GM12878 (cell line): Measurements from ENCODE around the gene CHRNA5. TPM values are rescaled to one million over a fixed set of nuclear protein-coding genes. Genes with fewer than 3 reads are reported as not detected.

Experiments used
- ATAC-seq: fragments of 200-7000 bp; cut with Tn5 transposase; 3 replicates; pipeline ENCODE4 v1.9.1; 2020; ENCODE audit warnings: mild to moderate bottlenecking, moderate library complexity
- BruUV-seq: library from RNA; stranded (reverse); fragments of 400-500 nt; replicated peaks from 2 replicates; lab custom pipeline; 2021; lab: Mats Ljungman, UMichigan
- CTCF ChIA-PET: fragments of 300-600 bp; sonication (Branson Sonifier 250); formaldehyde crosslinking; extraction: SDS; loops from one replicate; lab custom pipeline; 2021; ENCODE audit warnings: inconsistent platforms; lab: Yijun Ruan, JAX
- POLR2A ChIA-PET: fragments of 350-600 bp; formaldehyde crosslinking; extraction: SDS; loops from one replicate; lab custom pipeline; 2021; ENCODE audit warnings: inconsistent platforms; lab: Charles Lee
- RAD21 ChIA-PET: fragments of 300-600 bp; sonication (Branson Sonifier 250); formaldehyde crosslinking; loops from one replicate; lab custom pipeline; 2023; ENCODE audit warnings: antibody characterized with exemption; ENCODE audit not compliant: unreplicated experiment; lab: Charles Lee
- SMC1A ChIA-PET: fragments of 300-600 bp; sonication (Branson Sonifier 250); formaldehyde crosslinking; loops from one replicate; lab custom pipeline; 2023; ENCODE audit not compliant: unreplicated experiment, uncharacterized antibody; lab: Charles Lee
- DNase-seq: peaks from one replicate; pipeline ENCODE4 v3.0.0-alpha.2; 2011; ENCODE audit warnings: low read depth, low spot score
- FAIRE-seq: peaks from 3 replicates; lab custom pipeline; 2011; peaks lifted over from hg19 to GRCh38; lab: Jason Lieb, UNC
- H2AFZ ChIP-seq: 2 replicates; pipeline ENCODE4 v1.6.0; 2011; ENCODE audit warnings: low read depth, low read length, control low read depth; ENCODE audit not compliant: control insufficient read depth
- H3K27ac ChIP-seq: 2 replicates; pipeline ENCODE4 v1.5.1; 2011; ENCODE audit warnings: control low read depth; ENCODE audit not compliant: control insufficient read depth, insufficient read depth
- H3K27me3 ChIP-seq, 2 experiments: replicated peaks in 1 of 2; 2 replicates each; pipeline versions ENCODE4 v1.6.0 to v1.6.1; 2011; ENCODE audit warnings: low read length in 1 of 2; ENCODE audit not compliant: control insufficient read depth in 2 of 2, insufficient read depth in 2 of 2
- H3K36me3 ChIP-seq, 2 experiments: 2 replicates each; pipeline ENCODE4 v1.5.1; 2011; ENCODE audit warnings: low read length in 1 of 2; ENCODE audit not compliant: control insufficient read depth in 2 of 2, insufficient read depth in 2 of 2
- H3K4me1 ChIP-seq: 2 replicates; pipeline ENCODE4 v1.6.1; 2011; ENCODE audit warnings: mild to moderate bottlenecking, low read length, moderate library complexity, mixed read lengths; ENCODE audit not compliant: control insufficient read depth, insufficient read depth
- H3K4me2 ChIP-seq: 2 replicates; pipeline ENCODE4 v1.6.0; 2011; ENCODE audit warnings: control low read depth; ENCODE audit not compliant: control insufficient read depth, insufficient read depth
- H3K4me3 ChIP-seq: fragments of 200-600 bp; sonication (generic); 2 replicates; pipeline ENCODE4 v1.5.1; 2016
- H3K79me2 ChIP-seq: 2 replicates; pipeline ENCODE4 v1.6.0; 2011; ENCODE audit warnings: low read length; ENCODE audit not compliant: control insufficient read depth, insufficient read depth
- H3K9ac ChIP-seq: 2 replicates; pipeline ENCODE4 v1.8.0; 2011; ENCODE audit warnings: low read length, control low read depth, mixed read lengths; ENCODE audit not compliant: control insufficient read depth, insufficient read depth
- H3K9me3 ChIP-seq: replicated peaks from 3 replicates; pipeline ENCODE4 v1.5.1; 2011; ENCODE audit warnings: mild to moderate bottlenecking, low read length; ENCODE audit not compliant: control insufficient read depth, insufficient read depth
- H4K20me1 ChIP-seq: 2 replicates; pipeline ENCODE4 v1.6.0; 2011; ENCODE audit not compliant: control insufficient read depth, insufficient read depth
- CHD2 ChIP-seq: IDR thresholded peaks from 2 replicates; pipeline ENCODE4 v1.6.1; 2011; ENCODE audit warnings: low read depth, low read length, improper control_type of control experiment, borderline replicate concordance
- CREM ChIP-seq: IDR thresholded peaks from 2 replicates; pipeline ENCODE4 v1.6.1; 2014; ENCODE audit warnings: antibody characterized with exemption, low read depth
- IRF5 ChIP-seq: fragments of 450-650 bp; IDR thresholded peaks from 2 replicates; pipeline ENCODE4 v1.6.1; 2017; ENCODE audit warnings: borderline replicate concordance
- MEF2A ChIP-seq: IDR thresholded peaks from 2 replicates; pipeline ENCODE4 v1.6.1; 2011; ENCODE audit warnings: low read depth, mild to moderate bottlenecking, low read length, moderate library complexity; ENCODE audit not compliant: insufficient read depth
- NR2C1 ChIP-seq: fragments of 450-650 bp; IDR thresholded peaks from 2 replicates; pipeline ENCODE4 v1.6.1; 2017; ENCODE audit warnings: antibody characterized with exemption, mild to moderate bottlenecking, moderate library complexity
- NR2C2 ChIP-seq: IDR thresholded peaks from 2 replicates; pipeline ENCODE4 v1.6.1; 2011; ENCODE audit warnings: borderline replicate concordance, low read depth; ENCODE audit not compliant: control insufficient read depth, insufficient read length
- POLR2AphosphoS2 ChIP-seq: IDR thresholded peaks from 2 replicates; pipeline ENCODE4 v1.6.1; 2011; ENCODE audit warnings: low read depth, mild to moderate bottlenecking, low read length, improper control_type of control experiment, moderate library complexity
- RBBP5 ChIP-seq: fragments of 200-600 bp; sonication (generic); conservative IDR thresholded peaks from 2 replicates; pipeline ENCODE4 v1.6.1; 2016
- RELA ChIP-seq: fragments of 450-650 bp; IDR thresholded peaks from 2 replicates; pipeline ENCODE4 v1.8.0; 2014; ENCODE audit warnings: borderline replicate concordance; ENCODE audit not compliant: partially characterized antibody
- RUNX3 ChIP-seq: IDR thresholded peaks from 2 replicates; pipeline ENCODE4 v1.6.1; 2012; ENCODE audit warnings: low read length, inconsistent platforms
- SMC3 ChIP-seq: IDR thresholded peaks from 2 replicates; pipeline ENCODE4 v1.6.1; 2011; ENCODE audit warnings: low read length, improper control_type of control experiment, borderline replicate concordance
- USF2 ChIP-seq: IDR thresholded peaks from 2 replicates; pipeline ENCODE4 v1.6.1; 2011; ENCODE audit warnings: low read depth, low read length, improper control_type of control experiment, borderline replicate concordance
- ZBTB4 ChIP-seq: fragments of 450-650 bp; formaldehyde crosslinking; IDR thresholded peaks from 2 replicates; pipeline ENCODE4 v1.4.0; 2022; ENCODE audit warnings: mild to moderate bottlenecking, moderate library complexity
- WGBS: methylation state at CpG from one replicate; pipeline ENCODE4 v1.1.6; 2016; ENCODE audit warnings: low lambda C conversion rate; ENCODE audit not compliant: insufficient replicate concordance, insufficient coverage; ENCODE audit errors: missing lambda C conversion rate; 5-methylcytosine and 5-hydroxymethylcytosine counted together
- in situ Hi-C: fragments of 300-500 bp; cut with MboI; formaldehyde crosslinking; loops from 9 replicates; pipeline ENCODE4 v1.14.3; 2018; ENCODE audit warnings: mixed read lengths
- intact Hi-C: fragments of 100-400 bp; cut with micrococcal nuclease; formaldehyde crosslinking; loops from one replicate; pipeline ENCODE4 v1.14.2; 2022; ENCODE audit not compliant: unreplicated experiment
- polyA plus RNA-seq, 11 experiments: library from polyadenylated mRNA; depleted of rRNA in 4 of 11; unstranded in 6 of 11; stranded (reverse) in 5 of 11; fragments of >200 nt; fragmentation: Nextera tagmentation in 4 of 11; fragmentation: Illumina TruSeq in 1 of 11; extraction: Ambion mirVana in 4 of 11; extraction: Trizol in 1 of 11; gene quantifications; 1 replicate in 1 of 11; 2 replicates in 10 of 11; pipeline versions ENCODE4 v1.2.1 to v1.2.3, GENCODE V29; 2011 to 2016; ENCODE audit warnings: inconsistent platforms in 2 of 11, missing spikeins in 2 of 11, low read depth in 1 of 11
- total RNA-seq, 4 experiments: library from RNA; depleted of rRNA in 3 of 4; stranded (reverse); fragments of >200 nt in 3 of 4; fragmentation: Illumina TruSeq in 1 of 4; extraction: Trizol in 1 of 4; gene quantifications; 2 replicates each; pipeline versions ENCODE4 v1.2.1 to v1.2.3, GENCODE V29; 2013 to 2021
- TF ChIP-seq, protein P1 (sequence below): fragments of 150-350 bp; IDR thresholded peaks from 2 replicates; pipeline ENCODE4 v1.6.1; 2016; ENCODE audit warnings: low read depth, low read length

The CHRNA5 gene
- total and polyA plus RNA-seq, 10 of the 15 experiments (the other 5 are each of a cell fraction or from before 2014, with no cell fraction given) = 0.74 to 21.4 (median 12.7) TPM

DNA sequence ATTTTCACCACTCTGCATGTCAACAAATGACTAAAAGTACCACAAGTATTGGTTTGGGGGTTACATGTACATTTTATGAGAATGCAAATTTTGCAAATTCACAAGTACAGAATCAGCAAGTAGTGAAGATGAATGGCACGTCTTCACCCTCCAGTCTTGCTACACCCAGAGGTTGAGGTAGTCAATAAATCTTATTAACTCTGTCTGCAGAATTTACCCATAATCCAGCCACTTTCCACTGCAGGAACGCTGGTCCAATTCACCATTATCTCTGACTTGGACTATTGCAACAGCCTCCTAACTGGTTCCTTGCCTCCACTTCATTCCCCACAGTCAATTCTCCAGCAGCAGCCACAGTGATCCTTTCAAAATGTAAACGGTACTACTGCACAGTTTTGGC, 14.5 kb upstream of the CHRNA5 start (continued):
- TF ChIP-seq, protein P1, sequence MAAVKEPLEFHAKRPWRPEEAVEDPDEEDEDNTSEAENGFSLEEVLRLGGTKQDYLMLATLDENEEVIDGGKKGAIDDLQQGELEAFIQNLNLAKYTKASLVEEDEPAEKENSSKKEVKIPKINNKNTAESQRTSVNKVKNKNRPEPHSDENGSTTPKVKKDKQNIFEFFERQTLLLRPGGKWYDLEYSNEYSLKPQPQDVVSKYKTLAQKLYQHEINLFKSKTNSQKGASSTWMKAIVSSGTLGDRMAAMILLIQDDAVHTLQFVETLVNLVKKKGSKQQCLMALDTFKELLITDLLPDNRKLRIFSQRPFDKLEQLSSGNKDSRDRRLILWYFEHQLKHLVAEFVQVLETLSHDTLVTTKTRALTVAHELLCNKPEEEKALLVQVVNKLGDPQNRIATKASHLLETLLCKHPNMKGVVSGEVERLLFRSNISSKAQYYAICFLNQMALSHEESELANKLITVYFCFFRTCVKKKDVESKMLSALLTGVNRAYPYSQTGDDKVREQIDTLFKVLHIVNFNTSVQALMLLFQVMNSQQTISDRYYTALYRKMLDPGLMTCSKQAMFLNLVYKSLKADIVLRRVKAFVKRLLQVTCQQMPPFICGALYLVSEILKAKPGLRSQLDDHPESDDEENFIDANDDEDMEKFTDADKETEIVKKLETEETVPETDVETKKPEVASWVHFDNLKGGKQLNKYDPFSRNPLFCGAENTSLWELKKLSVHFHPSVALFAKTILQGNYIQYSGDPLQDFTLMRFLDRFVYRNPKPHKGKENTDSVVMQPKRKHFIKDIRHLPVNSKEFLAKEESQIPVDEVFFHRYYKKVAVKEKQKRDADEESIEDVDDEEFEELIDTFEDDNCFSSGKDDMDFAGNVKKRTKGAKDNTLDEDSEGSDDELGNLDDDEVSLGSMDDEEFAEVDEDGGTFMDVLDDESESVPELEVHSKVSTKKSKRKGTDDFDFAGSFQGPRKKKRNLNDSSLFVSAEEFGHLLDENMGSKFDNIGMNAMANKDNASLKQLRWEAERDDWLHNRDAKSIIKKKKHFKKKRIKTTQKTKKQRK = no peak

DNA sequence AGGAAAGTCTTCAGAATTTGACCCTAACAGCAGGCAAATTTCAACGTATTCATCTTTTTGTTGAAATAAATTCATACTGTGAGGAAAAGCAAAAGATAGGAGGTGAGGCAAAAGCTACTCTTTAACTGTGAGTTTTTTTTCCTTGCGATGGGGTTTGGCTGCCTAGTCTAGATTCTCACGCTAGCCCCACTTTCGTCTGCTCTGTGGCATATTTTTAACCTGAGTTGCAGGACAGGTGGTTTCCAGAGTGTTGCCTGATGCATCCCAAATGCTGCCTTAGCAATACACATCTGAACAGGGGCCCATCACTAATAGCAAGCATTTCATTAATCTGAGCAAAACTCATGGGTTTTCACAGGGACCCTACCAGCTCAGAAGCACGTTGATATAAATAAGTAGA, 13.4 kb upstream of the CHRNA5 start:
- peak; percentile 71 for ATAC-seq
- CTCF ChIA-PET = interaction anchor here (1.0 to 1.1 kb wide), 2 partner anchors 10 to 186 kb away, joined by 3 read pairs; no protein-coding TSS in a partner anchor
- SMC1A ChIA-PET = interaction anchor here (1.4 to 2.1 kb wide), 3 partner anchors 11 to 16 kb away, joined by 4 to 11 read pairs (median 4); partner anchors contain the start of genes CHRNA5 and PSMA4
- no peak for TF ChIP-seq USF2
- no peak for TF ChIP-seq CHD2
- TF ChIP-seq SMC3 = no peak
- no peak for TF ChIP-seq ZBTB4 (CRISPR knock-in tag)
- no peak for TF ChIP-seq IRF5
- TF ChIP-seq NR2C2 = no peak
- no peak for TF ChIP-seq RBBP5
- TF ChIP-seq RELA = no peak
- no peak for TF ChIP-seq MEF2A
- TF ChIP-seq CREM = peak; percentile 20; the same call in 1 of the 2 replicates
- peak; percentile 32 for TF ChIP-seq RUNX3
- TF ChIP-seq NR2C1 = no peak
- no peak for TF ChIP-seq POLR2AphosphoS2

More for the DNA sequence above, 13.4 kb upstream of the CHRNA5 start:
- in situ Hi-C loops = no loop called here
- H3K36me3 ChIP-seq = peaks cover 3 to 21% of the 10 kb centered on the region in 2 experiments
- DNase-seq = no peak
- H3K9me3 ChIP-seq = no peaks in the 10 kb centered on the region
- intact Hi-C loops = no loop called here
- POLR2A ChIA-PET = interaction anchor here (0.9 to 1.7 kb wide), 3 partner anchors 10 to 15 kb away, joined by 3 to 5 read pairs (median 4); partner anchors contain the start of gene PSMA4
- FAIRE-seq = no peak
- H3K4me2 ChIP-seq = no peak overlapping the region
- WGBS = 54% methylated on average over 5 of the region's 5 CpGs
- peak overlapping the region; percentile 72 for H3K27ac ChIP-seq
- no peak overlapping the region for H3K9ac ChIP-seq
- RAD21 ChIA-PET = interaction anchor here (1.4 kb wide), 1 partner anchor 17 kb away, joined by 5 read pairs; no protein-coding TSS in a partner anchor
- no TSS peak for BruUV-seq
- H2AFZ ChIP-seq = no peak overlapping the region
- peaks cover 6% of the 10 kb centered on the region for H3K4me1 ChIP-seq
- no peaks in the 10 kb centered on the region for H4K20me1 ChIP-seq
- H3K4me3 ChIP-seq = no peak overlapping the region
- H3K27me3 ChIP-seq = no peaks in the 10 kb centered on the region
- no peaks in the 10 kb centered on the region for H3K79me2 ChIP-seq
